HCT116 (cell line): ENCODE results near the gene LYRM4.

Source experiments
- CTCF ChIP-seq, 3 experiments: fragments of 200-600 bp in 1 of 3; sonication (generic) in 1 of 3; IDR thresholded peaks in 2 of 3; conservative IDR thresholded peaks in 1 of 3; 2 replicates each; pipeline ENCODE4 v1.5.1; 2012 to 2017; ENCODE audit warnings: low read depth in 2 of 3, low read length in 2 of 3, antibody characterized with exemption in 1 of 3, borderline replicate concordance in 1 of 3, control low read depth in 1 of 3, mild to moderate bottlenecking in 1 of 3, mixed read lengths in 1 of 3, mixed run types in 1 of 3, moderate library complexity in 1 of 3; ENCODE audit not compliant: insufficient read depth in 1 of 3
- EZH2 ChIP-seq: fragments of 200-600 bp; sonication (generic); IDR thresholded peaks from 2 replicates; pipeline ENCODE4 v1.6.1; 2017; ENCODE audit warnings: antibody characterized with exemption, mixed run types

- TF ChIP-seq CTCF (IDR thresholded peaks at IDR 0.05 in 2 of 3, conservative IDR thresholded peaks at IDR 0.05 in 1 of 3; ENCODE audit: borderline replicate concordance in 1 of 3, insufficient read depth in 1 of 3, low read depth in 2 of 3, low read length in 2 of 3) (no peak), EZH2 (no peak)
These were observed 137.2 kb downstream of the LYRM4 start for GRCh38 chr6:5123296-5124143.
